Stimulated activated CD4-positive, alpha-beta T cell treated with anti-CD3 and anti-CD28 coated beads, Interleukin-4, amount 100 ng/mL, for 1 hour (primary cell): Measurements from ENCODE around the gene RIN1.
A peak's percentile ranks its signal among the peaks of the same experiment; 100 is the strongest.
"Not testable (repeated sequence)": the region's sequence is repeated elsewhere in the genome, so short reads cannot be mapped to it uniquely, and the experiment has no call there.

Experiments used
- DNase-seq: peaks from one replicate; pipeline ENCODE4 v3.0.0-alpha.2; 2020

RIN1 gene

GRCh38 chr11:66318600-66318970, 17.6 kb downstream of the RIN1 start:
- no peak for DNase-seq

GRCh38 chr11:66317723-66318599, 18.3 kb downstream of the RIN1 start:
- peak; percentile 26 for DNase-seq

GRCh38 chr11:66317322-66317722, 18.9 kb downstream of the RIN1 start:
- peak; percentile 46 for DNase-seq

GRCh38 chr11:66316849-66317251, 19.4 kb downstream of the RIN1 start, which contains the start of gene CD248:
TSS of gene CD248 (minus strand) at chr11:66317044. CDS start at chr11:66317027, 17 bp downstream.
- DNase-seq = no peak

- DNase-seq = no peak
These were observed 20.1 kb downstream of the RIN1 start for GRCh38 chr11:66315921-66316811.

- no peak for DNase-seq
These were observed 20.7 kb downstream of the RIN1 start for GRCh38 chr11:66315498-66315885.

GRCh38 chr11:66314561-66315497, 21.4 kb downstream of the RIN1 start:
- no peak for DNase-seq

GRCh38 chr11:66314186-66314501, 22.1 kb downstream of the RIN1 start:
- no peak for DNase-seq

- DNase-seq = no peak
These were observed 22.7 kb downstream of the RIN1 start for GRCh38 chr11:66313321-66314185.

GRCh38 chr11:66312549-66313320, 23.5 kb downstream of the RIN1 start:
- DNase-seq = peak; percentile 98

- peak; percentile 96 for DNase-seq
These were observed 24.2 kb downstream of the RIN1 start for GRCh38 chr11:66311965-66312548.

- DNase-seq = no peak
These were observed 24.7 kb downstream of the RIN1 start for GRCh38 chr11:66311470-66311964.

- not testable (repeated sequence) for DNase-seq
These were observed 25.3 kb downstream of the RIN1 start for GRCh38 chr11:66310803-66311440.

GRCh38 chr11:66310324-66310723, 25.9 kb downstream of the RIN1 start:
- DNase-seq = no peak

GRCh38 chr11:66309475-66309874, 26.8 kb downstream of the RIN1 start:
- DNase-seq = no peak

GRCh38 chr11:66302656-66303055, 33.6 kb downstream of the RIN1 start:
- no peak for DNase-seq

- DNase-seq = no peak
These were observed 37.0 kb downstream of the RIN1 start for GRCh38 chr11:66299186-66299585.

GRCh38 chr11:66297610-66298009, 38.6 kb downstream of the RIN1 start:
- DNase-seq = no peak
